Hematopoietic multipotent progenitor cell treated with erythropoietin and hydrocortisone succinate and interleukin-3 and kit ligand, for 17 days (in vitro differentiated cells): ENCODE measurements around the gene LMNA.
A peak's percentile ranks its signal among the peaks of the same experiment; 100 is the strongest.
"Not testable (repeated sequence)": the region's sequence is repeated elsewhere in the genome, so short reads cannot be mapped to it uniquely, and the experiment has no call there.

ENCODE experiments used
- DNase-seq: peaks from one replicate; pipeline ENCODE4 v3.0.0-alpha.2; 2015; ENCODE audit warnings: low spot score

Gene LMNA

GRCh38 chr1:156114101-156114918, at the start of gene LMNA:
LMNA (plus strand) TSS chr1:156114711; CDS start chr1:156114919, 208 bp downstream.
- peak; percentile 92 for DNase-seq

- DNase-seq = no peak
Observed at GRCh38 chr1:156065212-156065611, 49.3 kb upstream of the LMNA start.

GRCh38 chr1:156065871-156066270, 48.6 kb upstream of the LMNA start:
- DNase-seq = no peak

GRCh38 chr1:156067262-156067661, 47.2 kb upstream of the LMNA start:
- DNase-seq = no peak

- DNase-seq = no peak
Observed at GRCh38 chr1:156069490-156070455, 44.7 kb upstream of the LMNA start.

- no peak for DNase-seq
Observed at GRCh38 chr1:156070548-156070947, 44.0 kb upstream of the LMNA start.

GRCh38 chr1:156071332-156071816, 43.1 kb upstream of the LMNA start:
- not testable (repeated sequence) for DNase-seq

GRCh38 chr1:156072251-156072650, 42.3 kb upstream of the LMNA start:
- DNase-seq = no peak

GRCh38 chr1:156073110-156073687, 41.3 kb upstream of the LMNA start:
- DNase-seq = no peak

GRCh38 chr1:156073740-156074139, 40.8 kb upstream of the LMNA start:
- DNase-seq = no peak

GRCh38 chr1:156074661-156075060, 39.9 kb upstream of the LMNA start:
- DNase-seq = no peak

- DNase-seq = no peak
Observed at GRCh38 chr1:156075162-156075561, 39.3 kb upstream of the LMNA start.

- no peak for DNase-seq
Observed at GRCh38 chr1:156075775-156076204, 38.7 kb upstream of the LMNA start.

GRCh38 chr1:156076609-156077429, 37.7 kb upstream of the LMNA start:
- DNase-seq = no peak

GRCh38 chr1:156077430-156077760, 37.1 kb upstream of the LMNA start:
- DNase-seq = no peak

- no peak for DNase-seq
Observed at GRCh38 chr1:156078728-156079127, 35.8 kb upstream of the LMNA start.

- no peak for DNase-seq
Observed at GRCh38 chr1:156079762-156080161, 34.7 kb upstream of the LMNA start.

- no peak for DNase-seq
Observed at GRCh38 chr1:156080241-156080862, 34.2 kb upstream of the LMNA start.

- no peak for DNase-seq
Observed at GRCh38 chr1:156080863-156081179, 33.7 kb upstream of the LMNA start.

GRCh38 chr1:156081180-156081916, 33.2 kb upstream of the LMNA start:
- no peak for DNase-seq

GRCh38 chr1:156081917-156082308, 32.6 kb upstream of the LMNA start:
- no peak for DNase-seq
